A549 (cell line): Measurements from ENCODE around the gene HAPLN2. TPM values are rescaled to one million over a fixed set of nuclear protein-coding genes. Genes with fewer than 3 reads are reported as not detected.

ENCODE experiments used
- ATAC-seq, 2 experiments: fragments of 200-7000 bp in 1 of 2; fragments of >200 bp in 1 of 2; cut with Nextera tagmentation in 1 of 2; cut with Tn5 transposase in 1 of 2; 3 replicates each; pipeline versions ENCODE4 v1.8.0 to v1.9.1; 2018 to 2020; ENCODE audit warnings: mild to moderate bottlenecking in 1 of 2, moderate library complexity in 1 of 2
- CTCF ChIA-PET: fragments of 300-600 bp; sonication (Branson Sonifier 250); formaldehyde crosslinking; extraction: SDS; loops from one replicate; lab custom pipeline; 2021; ENCODE audit warnings: antibody characterized with exemption, inconsistent platforms; lab: Yijun Ruan, JAX
- POLR2A ChIA-PET: fragments of 350-600 bp; formaldehyde crosslinking; extraction: SDS; loops from one replicate; lab custom pipeline; 2021; ENCODE audit warnings: antibody characterized with exemption, inconsistent platforms; lab: Yijun Ruan, JAX
- DNase-seq, 2 experiments: peaks; one replicate each; pipeline versions ENCODE4 v3.0.0 to v3.0.0-alpha.2; 2011 to 2016; ENCODE audit warnings: low read depth in 1 of 2, low spot score in 1 of 2
- FAIRE-seq: peaks from 2 replicates; lab custom pipeline; 2011; peaks lifted over from hg19 to GRCh38; lab: Jason Lieb, UNC
- H3K27ac ChIP-seq, 2 experiments: fragments of >200 bp; sonication (Bioruptor Twin); formaldehyde crosslinking; 3 replicates each; pipeline ENCODE4 v1.5.1; 2016 to 2017
- H3K4me1 ChIP-seq: fragments of >200 bp; sonication (Bioruptor Twin); formaldehyde crosslinking; 3 replicates; pipeline ENCODE4 v1.6.1; 2016
- H3K4me2 ChIP-seq: fragments of >200 bp; sonication (Bioruptor Twin); formaldehyde crosslinking; 3 replicates; pipeline ENCODE4 v1.6.1; 2016
- H3K4me3 ChIP-seq: fragments of >200 bp; sonication (Bioruptor Twin); formaldehyde crosslinking; 3 replicates; pipeline ENCODE4 v1.5.1; 2016
- H3K9me3 ChIP-seq: fragments of >200 bp; sonication (Bioruptor Twin); formaldehyde crosslinking; 3 replicates; pipeline ENCODE4 v1.6.1; 2016
- ESRRA ChIP-seq: fragments of 150-350 bp; IDR thresholded peaks from 2 replicates; pipeline ENCODE4 v1.6.1; 2014; ENCODE audit warnings: mild to moderate bottlenecking, low read length, borderline replicate concordance
- HES2 ChIP-seq: fragments of >200 bp; sonication (Bioruptor Twin); formaldehyde crosslinking; IDR thresholded peaks from 2 replicates; pipeline ENCODE4 v1.6.1; 2016
- HMGXB4 ChIP-seq: fragments of 250-450 bp; sonication (Bioruptor Pico); IDR thresholded peaks from 2 replicates; pipeline ENCODE4 v1.5.0; 2021; ENCODE audit warnings: mild to moderate bottlenecking, moderate library complexity, borderline replicate concordance
- MAFK ChIP-seq: fragments of 450-650 bp; IDR thresholded peaks from 2 replicates; pipeline ENCODE4 v1.6.1; 2014; ENCODE audit not compliant: partially characterized antibody
- MAX ChIP-seq: IDR thresholded peaks from 2 replicates; pipeline ENCODE4 v1.6.1; 2012
- POLR2A ChIP-seq: IDR thresholded peaks from 2 replicates; pipeline ENCODE4 v1.6.1; 2012; ENCODE audit warnings: mild to moderate bottlenecking, low read length
- RAD21 ChIP-seq, 2 experiments: fragments of >200 bp in 1 of 2; sonication (Bioruptor Twin) in 1 of 2; formaldehyde crosslinking in 1 of 2; IDR thresholded peaks in 1 of 2; conservative IDR thresholded peaks in 1 of 2; 2 replicates in 1 of 2; 3 replicates in 1 of 2; pipeline ENCODE4 v1.6.1; 2012 to 2018; ENCODE audit warnings: inconsistent platforms in 1 of 2
- SMC3 ChIP-seq: fragments of >200 bp; sonication (Bioruptor Twin); formaldehyde crosslinking; IDR thresholded peaks from 3 replicates; pipeline ENCODE4 v1.6.1; 2018; ENCODE audit warnings: inconsistent platforms
- ZFP36 ChIP-seq: fragments of 450-650 bp; IDR thresholded peaks from 2 replicates; pipeline ENCODE4 v1.6.1; 2014; ENCODE audit warnings: borderline replicate concordance; ENCODE audit not compliant: partially characterized antibody
- WGBS: methylation state at CpG from one replicate; pipeline ENCODE4 v1.1.6; 2017; ENCODE audit errors: missing lambda C conversion rate; 5-methylcytosine and 5-hydroxymethylcytosine counted together
- polyA minus RNA-seq: library from RNA; depleted of rRNA, polyadenylated mRNA; stranded (reverse); fragments of >200 nt; gene quantifications from 2 replicates; pipeline ENCODE4 v1.2.3, GENCODE V29; 2011; rRNA and poly(A)+ RNA removed
- polyA plus RNA-seq, 4 experiments: library from polyadenylated mRNA; depleted of rRNA in 3 of 4; stranded (reverse); fragments of >200 nt; fragmentation: RNase III in 1 of 4; extraction: RNeasy Plus Mini Kit Qiagen cat#74134 plus additional on column Dnase treatment in 1 of 4; gene quantifications; 2 replicates in 3 of 4; 3 replicates in 1 of 4; pipeline ENCODE4 v1.2.3, GENCODE V29; 2011 to 2017
- TF ChIP-seq, protein P1 (sequence below): fragments of >200 bp; sonication (Bioruptor Twin); formaldehyde crosslinking; IDR thresholded peaks from 3 replicates; pipeline ENCODE4 v1.5.1; 2016
- TF ChIP-seq, protein P2 (sequence below): IDR thresholded peaks from 2 replicates; pipeline ENCODE4 v1.6.1; 2012; ENCODE audit warnings: low read depth, borderline replicate concordance

HAPLN2 gene
- 0.11 and 0.23 TPM in 2 replicates for polyA plus RNA-seq (2011; rRNA removed)
- 0.08 and 0.09 TPM in 2 replicates for polyA plus RNA-seq (2012; cell fraction: cytosol; rRNA removed)
- polyA plus RNA-seq (2012; cell fraction: nucleus; rRNA removed), result 1.4 and 1.8 TPM in 2 replicates
- polyA plus RNA-seq (2017; fragmentation: RNase III; extraction: RNeasy Plus Mini Kit Qiagen cat#74134 plus additional on column Dnase treatment), result 0.10 to 0.16 TPM (median 0.13 TPM) in 3 replicates
- polyA minus RNA-seq, result not detected in 2 replicates

DNA sequence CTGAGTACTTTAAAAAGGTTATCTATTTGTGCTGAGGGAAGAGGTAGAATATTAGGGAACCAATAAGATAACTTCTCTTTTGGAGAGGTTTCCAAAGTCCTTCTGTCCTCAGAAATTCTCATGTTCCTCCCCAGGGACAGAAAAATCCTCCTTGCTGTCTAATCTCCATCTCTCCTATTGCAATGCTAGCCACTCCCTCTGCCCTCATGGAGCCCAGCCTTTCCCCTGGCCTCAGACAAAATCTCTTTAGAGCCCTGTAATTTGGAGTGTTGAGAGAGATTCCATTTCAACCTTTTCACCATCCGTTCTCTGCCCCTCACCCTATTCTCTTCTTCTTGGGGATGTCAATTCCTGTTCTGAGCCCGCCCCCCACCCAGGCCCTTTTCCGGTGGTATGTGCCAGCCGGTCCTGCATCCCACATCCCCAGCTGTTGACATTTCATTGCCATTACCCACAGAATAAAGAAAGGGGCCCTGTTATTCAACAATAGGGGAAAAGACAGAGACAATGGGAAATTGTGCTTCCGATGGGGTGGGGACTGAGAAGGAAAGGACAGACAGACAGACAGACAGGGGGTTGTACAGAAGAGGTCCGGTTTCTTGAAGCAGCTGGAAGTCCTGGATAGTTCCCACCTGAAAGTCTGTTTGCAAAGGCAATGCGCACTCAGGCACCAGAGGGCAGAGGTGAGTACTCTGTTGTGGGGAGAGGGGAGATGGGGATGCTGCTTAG lies at the start of gene HAPLN2:
TSS of gene HAPLN2 (plus strand) at position 563 of the 729 bp plus-strand sequence. CDS start 4,076 bp downstream, outside the sequence.
- ChIA-PET CTCF (interaction anchor here (0.6 to 25.7 kb wide), 25 partner anchors 6 to 306 kb away, joined by 3 to 495 read pairs (median 4); partner anchors contain the start of genes BCAN and NES), POLR2A (no interaction called here)

DNA sequence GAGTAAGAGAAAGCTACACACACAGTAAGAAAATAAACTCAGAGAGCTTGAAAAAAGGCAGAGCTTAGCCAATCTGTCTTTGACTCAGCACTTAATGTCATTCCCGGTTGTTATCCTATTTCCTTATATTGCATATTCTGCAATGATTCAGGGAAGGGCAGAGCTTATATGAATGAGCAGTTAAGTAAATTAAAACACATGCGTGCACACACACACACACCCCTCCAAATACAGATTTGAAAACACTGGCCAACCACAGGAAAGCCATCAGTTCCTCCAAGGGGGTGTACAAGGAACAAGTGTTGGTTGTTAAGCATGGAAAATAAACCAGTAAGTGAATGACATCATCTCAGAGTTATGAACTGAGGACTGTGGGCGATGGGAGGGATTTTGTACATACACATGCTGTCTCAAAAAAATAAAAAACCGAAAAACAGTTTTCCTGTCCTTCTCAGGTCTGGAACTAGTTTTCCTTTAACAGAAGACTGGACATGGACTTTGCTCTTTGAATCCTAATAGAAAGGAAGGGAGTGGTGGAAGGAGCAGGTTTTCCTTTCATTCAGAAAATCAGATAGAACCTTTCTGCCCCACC lies 47.9 kb upstream of the HAPLN2 start:
- FAIRE-seq (no peak), DNase-seq (peak; percentile 55)
- Histone ChIP-seq H3K9me3 (no peaks in the 10 kb centered on the region), H3K4me2 (peak overlapping the region; percentile 85), H3K4me1 (peaks cover 11% of the 10 kb centered on the region; the same call in 1 of the 3 replicates), H3K27ac (peak overlapping the region; percentile 56 to 84; a peak in 5 of 6 replicates)
- CTCF ChIA-PET, result interaction anchor here (0.9 to 3.1 kb wide), 14 partner anchors 11 to 186 kb away, joined by 3 to 8 read pairs (median 4); no protein-coding TSS in a partner anchor
- no peak for TF ChIP-seq ZFP36
- no peak for TF ChIP-seq POLR2A
- TF ChIP-seq HMGXB4 (CRISPR knock-in tag), result no peak
- no peak for TF ChIP-seq MAX
- TF ChIP-seq ESRRA, result no peak
- no peak for TF ChIP-seq HES2
- peak; percentile 69 for TF ChIP-seq MAFK
- TF ChIP-seq, all 56 proteins: peak for 1
- 5% methylated on average over 4 of the region's 4 CpGs for WGBS
- peak; percentile 30 to 56; a peak in 4 of 6 replicates for ATAC-seq
- POLR2A ChIA-PET, result interaction anchor here (1.3 to 1.5 kb wide), 3 partner anchors 23 to 70 kb away, joined by 5 to 6 read pairs (median 6); partner anchors contain the start of gene MEF2D
- H3K4me3 ChIP-seq, result peak overlapping the region; percentile 65

More for the DNA sequence above, at the start of gene HAPLN2:
- H3K27ac ChIP-seq, result no peak within 1 kb of the TSS; a peak in 1 of 6 replicates
- no peak within 1 kb of the TSS for H3K4me2 ChIP-seq
- H3K9me3 ChIP-seq, result no peaks in the 10 kb centered on the region
- TF ChIP-seq, protein P1, sequence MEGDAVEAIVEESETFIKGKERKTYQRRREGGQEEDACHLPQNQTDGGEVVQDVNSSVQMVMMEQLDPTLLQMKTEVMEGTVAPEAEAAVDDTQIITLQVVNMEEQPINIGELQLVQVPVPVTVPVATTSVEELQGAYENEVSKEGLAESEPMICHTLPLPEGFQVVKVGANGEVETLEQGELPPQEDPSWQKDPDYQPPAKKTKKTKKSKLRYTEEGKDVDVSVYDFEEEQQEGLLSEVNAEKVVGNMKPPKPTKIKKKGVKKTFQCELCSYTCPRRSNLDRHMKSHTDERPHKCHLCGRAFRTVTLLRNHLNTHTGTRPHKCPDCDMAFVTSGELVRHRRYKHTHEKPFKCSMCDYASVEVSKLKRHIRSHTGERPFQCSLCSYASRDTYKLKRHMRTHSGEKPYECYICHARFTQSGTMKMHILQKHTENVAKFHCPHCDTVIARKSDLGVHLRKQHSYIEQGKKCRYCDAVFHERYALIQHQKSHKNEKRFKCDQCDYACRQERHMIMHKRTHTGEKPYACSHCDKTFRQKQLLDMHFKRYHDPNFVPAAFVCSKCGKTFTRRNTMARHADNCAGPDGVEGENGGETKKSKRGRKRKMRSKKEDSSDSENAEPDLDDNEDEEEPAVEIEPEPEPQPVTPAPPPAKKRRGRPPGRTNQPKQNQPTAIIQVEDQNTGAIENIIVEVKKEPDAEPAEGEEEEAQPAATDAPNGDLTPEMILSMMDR, result peak; percentile 54
- peak in 1 of 2 experiments; percentile 20; a peak in 1 of 5 replicates for TF ChIP-seq RAD21 (conservative IDR thresholded peaks at IDR 0.05 in 1 of 2, IDR thresholded peaks at IDR 0.05 in 1 of 2)
- TF ChIP-seq MAX, result no peak
- peak; percentile 35; the same call in 1 of the 3 replicates for TF ChIP-seq SMC3
- TF ChIP-seq, protein P2, sequence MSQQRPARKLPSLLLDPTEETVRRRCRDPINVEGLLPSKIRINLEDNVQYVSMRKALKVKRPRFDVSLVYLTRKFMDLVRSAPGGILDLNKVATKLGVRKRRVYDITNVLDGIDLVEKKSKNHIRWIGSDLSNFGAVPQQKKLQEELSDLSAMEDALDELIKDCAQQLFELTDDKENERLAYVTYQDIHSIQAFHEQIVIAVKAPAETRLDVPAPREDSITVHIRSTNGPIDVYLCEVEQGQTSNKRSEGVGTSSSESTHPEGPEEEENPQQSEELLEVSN, result no peak
- TF ChIP-seq, all 56 proteins: peak for 3
- DNase-seq, result peak; percentile 50 to 56
- peak; percentile 72 to 78 for ATAC-seq
- Histone ChIP-seq H3K4me3 (no peak within 1 kb of the TSS), H3K4me1 (peaks cover 15% of the 10 kb centered on the region)
- no peak for FAIRE-seq
- 6% methylated on average over 7 of the region's 7 CpGs for WGBS
